Measurements from ENCODE around the gene KCNH1.

DNA sequence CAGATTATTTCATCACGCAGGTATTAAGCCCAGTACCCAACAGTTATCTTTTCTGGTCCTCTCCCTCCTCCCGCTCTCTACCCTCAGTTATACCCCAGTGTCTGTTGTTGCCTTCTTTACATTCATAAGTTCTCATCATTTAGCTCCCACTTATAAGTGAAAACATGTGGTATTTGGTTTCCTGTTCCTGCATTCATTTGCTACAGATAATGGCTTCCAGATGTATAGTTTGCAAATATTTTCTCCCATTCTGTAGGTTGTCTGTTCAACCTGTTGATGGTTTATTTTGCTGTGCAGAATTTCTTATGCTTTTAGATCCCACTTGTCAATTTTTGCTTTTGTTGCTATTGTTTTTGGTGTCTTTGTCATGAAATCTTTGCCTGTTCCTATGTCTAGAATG lies 21.1 kb upstream of the KCNH1 start:
- no peak for TF ChIP-seq EZH2phosphoT487 (IDR thresholded peaks at IDR 0.05; ENCODE audit: borderline replicate concordance)
- TF ChIP-seq, protein P1, sequence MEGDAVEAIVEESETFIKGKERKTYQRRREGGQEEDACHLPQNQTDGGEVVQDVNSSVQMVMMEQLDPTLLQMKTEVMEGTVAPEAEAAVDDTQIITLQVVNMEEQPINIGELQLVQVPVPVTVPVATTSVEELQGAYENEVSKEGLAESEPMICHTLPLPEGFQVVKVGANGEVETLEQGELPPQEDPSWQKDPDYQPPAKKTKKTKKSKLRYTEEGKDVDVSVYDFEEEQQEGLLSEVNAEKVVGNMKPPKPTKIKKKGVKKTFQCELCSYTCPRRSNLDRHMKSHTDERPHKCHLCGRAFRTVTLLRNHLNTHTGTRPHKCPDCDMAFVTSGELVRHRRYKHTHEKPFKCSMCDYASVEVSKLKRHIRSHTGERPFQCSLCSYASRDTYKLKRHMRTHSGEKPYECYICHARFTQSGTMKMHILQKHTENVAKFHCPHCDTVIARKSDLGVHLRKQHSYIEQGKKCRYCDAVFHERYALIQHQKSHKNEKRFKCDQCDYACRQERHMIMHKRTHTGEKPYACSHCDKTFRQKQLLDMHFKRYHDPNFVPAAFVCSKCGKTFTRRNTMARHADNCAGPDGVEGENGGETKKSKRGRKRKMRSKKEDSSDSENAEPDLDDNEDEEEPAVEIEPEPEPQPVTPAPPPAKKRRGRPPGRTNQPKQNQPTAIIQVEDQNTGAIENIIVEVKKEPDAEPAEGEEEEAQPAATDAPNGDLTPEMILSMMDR (IDR thresholded peaks at IDR 0.05 in 2 of 3, conservative IDR thresholded peaks at IDR 0.05 in 1 of 3; ENCODE audit: borderline replicate concordance in 1 of 3, insufficient read depth in 1 of 3, low read depth in 2 of 3, low read length in 2 of 3), result no peak
- no peak for TF ChIP-seq EZH2 (IDR thresholded peaks at IDR 0.05)
- no peak for TF ChIP-seq POLR2A (IDR thresholded peaks at IDR 0.05; ENCODE audit: borderline replicate concordance, extremely low read depth, insufficient read depth, insufficient read length)
- no peak for TF ChIP-seq ZNF274 (IDR thresholded peaks at IDR 0.05; ENCODE audit: low read depth, low read length)
- TF ChIP-seq POLR2AphosphoS5 (IDR thresholded peaks at IDR 0.05; ENCODE audit: low read depth, low read length), result no peak
- TF ChIP-seq SP1 (IDR thresholded peaks at IDR 0.05; ENCODE audit: low read depth), result no peak
- TF ChIP-seq, protein P2, sequence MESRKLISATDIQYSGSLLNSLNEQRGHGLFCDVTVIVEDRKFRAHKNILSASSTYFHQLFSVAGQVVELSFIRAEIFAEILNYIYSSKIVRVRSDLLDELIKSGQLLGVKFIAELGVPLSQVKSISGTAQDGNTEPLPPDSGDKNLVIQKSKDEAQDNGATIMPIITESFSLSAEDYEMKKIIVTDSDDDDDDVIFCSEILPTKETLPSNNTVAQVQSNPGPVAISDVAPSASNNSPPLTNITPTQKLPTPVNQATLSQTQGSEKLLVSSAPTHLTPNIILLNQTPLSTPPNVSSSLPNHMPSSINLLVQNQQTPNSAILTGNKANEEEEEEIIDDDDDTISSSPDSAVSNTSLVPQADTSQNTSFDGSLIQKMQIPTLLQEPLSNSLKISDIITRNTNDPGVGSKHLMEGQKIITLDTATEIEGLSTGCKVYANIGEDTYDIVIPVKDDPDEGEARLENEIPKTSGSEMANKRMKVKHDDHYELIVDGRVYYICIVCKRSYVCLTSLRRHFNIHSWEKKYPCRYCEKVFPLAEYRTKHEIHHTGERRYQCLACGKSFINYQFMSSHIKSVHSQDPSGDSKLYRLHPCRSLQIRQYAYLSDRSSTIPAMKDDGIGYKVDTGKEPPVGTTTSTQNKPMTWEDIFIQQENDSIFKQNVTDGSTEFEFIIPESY (IDR thresholded peaks at IDR 0.05; ENCODE audit: extremely low read depth, insufficient replicate concordance, low read length), result no peak
- no peak for TF ChIP-seq CBX3 (IDR thresholded peaks at IDR 0.05; ENCODE audit: low read depth)
- no peak for TF ChIP-seq JUND (IDR thresholded peaks at IDR 0.05)
- TF ChIP-seq, protein P3, sequence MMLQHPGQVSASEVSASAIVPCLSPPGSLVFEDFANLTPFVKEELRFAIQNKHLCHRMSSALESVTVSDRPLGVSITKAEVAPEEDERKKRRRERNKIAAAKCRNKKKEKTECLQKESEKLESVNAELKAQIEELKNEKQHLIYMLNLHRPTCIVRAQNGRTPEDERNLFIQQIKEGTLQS (IDR thresholded peaks at IDR 0.05), result no peak
- TF ChIP-seq SIN3A (IDR thresholded peaks at IDR 0.05; ENCODE audit: low read depth), result no peak
- no peak for TF ChIP-seq YY1 (IDR thresholded peaks at IDR 0.05; ENCODE audit: extremely low read depth, insufficient replicate concordance, low read depth, low read length)
- TF ChIP-seq ELF1 (IDR thresholded peaks at IDR 0.05; ENCODE audit: borderline replicate concordance, low read depth), result no peak

Measured in HCT116 (cell line).